GM10266 (cell line): ENCODE measurements around the gene PYGM.

ENCODE experiments used
- DNase-seq: peaks from one replicate; pipeline ENCODE4 v3.0.0; 2012; ENCODE audit errors: extremely low spot score
- TF ChIP-seq, protein P1 (sequence below): IDR thresholded peaks from 2 replicates; pipeline ENCODE4 v1.5.1; 2012; ENCODE audit warnings: mild to moderate bottlenecking, low read depth; ENCODE audit not compliant: control insufficient read depth, insufficient read depth; ENCODE audit errors: missing control alignments

Gene PYGM

GRCh38 chr11:64745189-64745520 is 14.6 kb downstream of the PYGM start:
- TF ChIP-seq, protein P1, sequence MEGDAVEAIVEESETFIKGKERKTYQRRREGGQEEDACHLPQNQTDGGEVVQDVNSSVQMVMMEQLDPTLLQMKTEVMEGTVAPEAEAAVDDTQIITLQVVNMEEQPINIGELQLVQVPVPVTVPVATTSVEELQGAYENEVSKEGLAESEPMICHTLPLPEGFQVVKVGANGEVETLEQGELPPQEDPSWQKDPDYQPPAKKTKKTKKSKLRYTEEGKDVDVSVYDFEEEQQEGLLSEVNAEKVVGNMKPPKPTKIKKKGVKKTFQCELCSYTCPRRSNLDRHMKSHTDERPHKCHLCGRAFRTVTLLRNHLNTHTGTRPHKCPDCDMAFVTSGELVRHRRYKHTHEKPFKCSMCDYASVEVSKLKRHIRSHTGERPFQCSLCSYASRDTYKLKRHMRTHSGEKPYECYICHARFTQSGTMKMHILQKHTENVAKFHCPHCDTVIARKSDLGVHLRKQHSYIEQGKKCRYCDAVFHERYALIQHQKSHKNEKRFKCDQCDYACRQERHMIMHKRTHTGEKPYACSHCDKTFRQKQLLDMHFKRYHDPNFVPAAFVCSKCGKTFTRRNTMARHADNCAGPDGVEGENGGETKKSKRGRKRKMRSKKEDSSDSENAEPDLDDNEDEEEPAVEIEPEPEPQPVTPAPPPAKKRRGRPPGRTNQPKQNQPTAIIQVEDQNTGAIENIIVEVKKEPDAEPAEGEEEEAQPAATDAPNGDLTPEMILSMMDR, result no peak
- no peak for DNase-seq

GRCh38 chr11:64744544-64745188 is 15.1 kb downstream of the PYGM start:
- TF ChIP-seq, protein P1, result no peak
- peak; percentile 87 for DNase-seq

DNA sequence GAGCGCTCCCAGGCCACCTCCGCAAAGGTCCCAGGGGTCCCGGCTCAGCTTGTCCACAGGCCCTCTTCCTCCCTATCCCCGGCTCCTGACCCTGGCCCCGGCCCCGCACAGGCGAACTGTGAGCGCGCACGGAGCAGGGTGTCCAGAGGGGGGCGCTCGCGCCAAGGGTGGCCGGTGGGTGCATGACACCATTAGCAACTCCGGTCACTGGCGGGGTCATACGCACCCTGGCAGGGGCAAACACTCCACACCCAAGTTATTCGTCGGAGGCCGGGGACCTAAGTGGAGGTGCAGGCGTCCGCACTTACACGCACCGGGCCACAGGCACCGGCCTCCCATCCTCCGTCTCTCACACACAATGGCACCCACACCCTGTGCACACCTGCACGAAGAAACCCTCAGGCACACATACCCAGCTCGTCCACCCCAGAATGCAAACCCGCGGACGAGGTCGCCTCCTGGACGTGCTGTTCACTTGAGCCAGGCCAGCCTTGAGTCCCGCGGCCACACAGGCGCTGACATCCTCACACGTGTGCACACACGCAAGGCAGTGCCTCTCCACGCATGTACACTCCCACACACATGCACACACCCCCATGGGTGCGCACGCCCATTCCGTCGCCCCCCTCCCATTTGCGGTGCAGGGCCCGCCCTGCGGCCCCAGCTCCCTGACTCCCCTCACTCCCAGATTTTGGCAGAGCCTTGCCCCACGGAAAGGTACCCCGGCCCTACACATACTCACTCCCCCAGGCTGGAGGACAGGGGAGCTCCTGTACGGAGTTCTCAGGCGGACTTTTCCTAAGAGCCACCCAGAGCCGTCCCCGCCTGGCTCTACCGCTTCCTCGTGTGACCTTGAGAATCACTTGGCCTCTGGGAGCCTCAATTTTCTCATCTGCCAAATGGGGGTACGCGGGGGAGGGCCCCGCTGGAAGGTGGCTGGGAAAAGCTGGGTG is 15.9 kb downstream of the PYGM start, which contains the start of gene RASGRP2:
Gene RASGRP2 (minus strand): TSS at position 552 of the 953 bp plus-strand sequence. CDS start 1,276 bp downstream, outside the sequence.
- TF ChIP-seq, protein P1, result peak; percentile 79
- DNase-seq, result peak; percentile 86

GRCh38 chr11:64742889-64743590 is 16.7 kb downstream of the PYGM start:
- peak; percentile 95 for DNase-seq
- TF ChIP-seq, protein P1, result peak; percentile 84

DNA sequence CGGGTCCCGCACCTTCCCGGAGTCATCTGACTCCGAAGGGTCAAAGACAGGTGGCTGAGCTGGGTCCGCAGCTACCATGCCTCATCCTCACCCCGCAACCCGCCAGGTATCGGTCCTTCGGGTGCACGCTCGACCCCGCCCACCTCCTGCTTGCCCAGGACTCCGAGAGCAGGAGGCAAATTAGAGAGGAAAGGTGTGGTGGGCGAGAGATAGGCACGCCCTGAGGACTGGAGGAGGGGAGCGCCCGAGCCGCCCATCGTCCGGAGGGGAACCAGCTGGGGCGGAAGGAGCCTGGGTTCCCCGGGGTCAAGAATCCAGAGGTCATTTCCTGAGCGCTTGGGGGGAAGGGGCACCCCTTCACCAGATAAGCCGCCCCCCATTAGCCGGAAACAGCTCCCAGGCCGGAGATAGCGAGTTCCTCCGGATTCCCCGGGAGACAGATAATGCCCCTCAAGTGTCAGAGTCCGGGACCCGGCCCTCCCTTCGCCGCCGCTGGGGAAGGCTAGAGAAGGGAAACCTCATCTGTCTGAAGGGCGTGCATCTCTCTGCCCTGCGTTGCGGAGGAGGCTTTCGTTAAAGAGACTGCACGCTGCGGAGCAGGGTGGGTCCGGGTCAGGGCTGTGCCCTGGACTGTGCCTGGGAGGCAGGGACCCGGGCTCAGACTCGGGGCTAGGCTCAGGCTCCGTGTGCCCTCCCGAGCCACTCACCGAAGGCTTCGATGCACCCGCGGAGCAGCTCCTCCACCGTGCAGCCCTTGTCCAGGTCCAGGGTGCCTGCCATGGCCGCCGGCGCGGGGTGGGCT is 17.5 kb downstream of the PYGM start:
- TF ChIP-seq, protein P1, result no peak
- peak; percentile 70 for DNase-seq

DNA sequence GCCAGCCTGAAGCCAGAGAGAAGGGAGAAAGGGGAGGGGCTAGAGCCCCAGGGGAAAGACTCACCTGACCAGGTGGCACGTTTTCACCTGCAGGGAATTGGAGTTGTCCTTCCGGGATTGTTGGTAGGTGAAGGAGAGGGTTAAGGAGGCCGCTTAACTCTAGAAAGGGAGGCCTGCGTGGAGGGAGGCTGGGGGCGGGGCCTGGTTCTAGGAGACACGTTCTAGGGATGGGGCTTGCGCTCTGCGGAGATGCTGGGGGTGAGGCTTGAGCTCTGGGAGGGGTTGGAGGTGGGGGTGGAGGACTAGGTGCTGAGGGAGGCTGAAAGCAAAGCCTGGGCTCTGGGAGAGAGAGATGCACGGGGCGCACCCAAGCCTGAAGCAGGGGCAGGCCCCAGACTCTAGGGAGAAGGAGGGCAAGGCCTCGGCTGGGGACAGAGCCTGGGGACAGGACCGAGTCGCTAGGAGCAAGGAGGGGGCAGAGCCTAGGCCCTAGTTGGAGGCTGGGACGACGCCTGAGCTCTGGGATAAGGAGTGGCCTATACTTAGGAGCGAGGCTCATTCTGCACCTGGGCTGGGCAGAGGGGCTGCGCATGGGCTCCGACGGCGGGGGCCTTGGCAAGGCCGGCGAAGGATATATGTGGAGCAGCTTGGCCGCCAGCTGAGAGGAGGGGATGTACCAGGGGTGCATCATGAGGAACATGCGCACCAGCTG is 18.2 kb downstream of the PYGM start:
- DNase-seq, result no peak
- TF ChIP-seq, protein P1, result no peak
